ENCODE data around the gene KYAT1.

Gene KYAT1

DNA sequence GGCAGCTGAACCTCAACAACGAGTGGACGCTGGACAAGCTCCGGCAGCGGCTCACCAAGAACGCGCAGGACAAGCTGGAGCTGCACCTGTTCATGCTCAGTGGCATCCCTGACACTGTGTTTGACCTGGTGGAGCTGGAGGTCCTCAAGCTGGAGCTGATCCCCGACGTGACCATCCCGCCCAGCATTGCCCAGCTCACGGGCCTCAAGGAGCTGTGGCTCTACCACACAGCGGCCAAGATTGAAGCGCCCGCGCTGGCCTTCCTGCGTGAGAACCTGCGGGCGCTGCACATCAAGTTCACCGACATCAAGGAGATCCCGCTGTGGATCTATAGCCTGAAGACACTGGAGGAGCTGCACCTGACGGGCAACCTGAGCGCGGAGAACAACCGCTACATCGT, 26.6 kb upstream of the KYAT1 start:
- no peak for DNase-seq

DNA sequence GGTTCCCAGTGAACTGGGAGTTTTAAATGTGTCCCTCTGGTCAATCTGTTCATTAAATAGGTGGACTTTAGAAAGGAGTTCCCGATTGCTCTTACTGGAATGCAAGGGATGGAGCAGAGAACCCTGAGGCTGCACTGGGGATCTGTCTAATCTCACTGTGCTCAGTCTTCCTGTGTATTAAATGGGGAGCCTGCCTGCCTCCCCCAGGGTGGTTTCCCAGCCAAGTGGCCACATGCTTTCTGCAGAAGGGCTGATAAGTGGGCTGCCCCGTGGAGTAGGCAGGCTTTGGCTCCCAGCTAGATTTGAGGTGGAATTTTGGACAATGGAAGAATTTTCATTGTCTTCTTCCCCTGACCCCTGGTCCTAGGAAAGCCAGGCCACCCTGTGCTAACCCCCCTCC, 25.0 kb upstream of the KYAT1 start:
- DNase-seq, result no peak

DNA sequence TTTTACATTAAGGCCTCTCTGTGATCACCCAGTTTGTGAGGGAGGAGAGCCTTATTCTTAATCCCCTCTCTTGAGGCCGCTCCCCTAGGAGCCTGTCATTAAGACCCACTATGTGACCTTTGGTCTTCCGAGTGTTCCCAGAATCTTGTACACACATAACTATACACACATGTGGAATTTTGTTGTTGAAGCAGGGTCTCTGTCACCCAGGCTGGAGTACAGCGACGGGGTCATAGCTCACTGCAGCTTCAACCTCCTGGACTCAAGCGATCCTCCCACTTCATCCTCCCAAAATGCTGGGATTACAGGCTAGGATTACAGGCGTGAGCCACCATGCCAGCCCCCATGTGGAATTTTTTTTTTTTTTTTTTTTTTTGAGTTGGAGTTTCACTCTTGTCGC, 24.2 kb upstream of the KYAT1 start:
- no peak for DNase-seq

DNA sequence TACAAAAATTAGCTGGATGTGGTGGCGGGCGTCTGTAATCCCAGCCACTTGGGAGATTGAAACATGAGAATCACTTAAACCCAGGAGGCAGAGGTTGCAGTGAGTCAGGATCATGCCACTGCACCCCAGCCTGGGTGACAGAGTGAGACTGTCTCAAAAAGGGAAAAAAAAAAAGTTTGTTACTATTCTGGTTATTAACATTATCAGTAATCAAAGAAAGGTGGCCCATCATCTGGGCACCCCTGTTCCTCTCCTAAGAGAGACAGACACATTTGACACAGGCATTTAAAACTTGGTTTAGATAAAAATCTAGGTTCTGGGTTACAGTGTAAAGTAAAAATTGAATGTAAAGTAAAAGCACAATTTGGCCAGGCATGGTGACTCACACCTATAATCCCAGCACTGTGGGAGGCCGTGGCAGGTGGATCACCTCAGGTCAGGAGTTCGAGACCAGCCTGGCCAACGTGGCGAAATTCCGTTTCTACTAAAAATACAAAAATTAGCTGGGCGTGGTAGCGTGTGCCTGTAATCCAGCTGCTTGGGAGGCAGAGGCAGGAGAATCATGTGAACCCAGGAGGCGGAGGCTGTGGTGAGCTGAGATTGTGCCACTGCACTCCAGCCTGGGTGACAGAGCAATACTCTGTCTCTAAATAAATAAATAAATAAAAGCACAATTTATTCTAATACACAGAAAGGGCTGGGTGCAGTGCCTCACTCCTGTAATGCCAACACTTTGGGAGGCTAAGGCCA, 22.3 kb upstream of the KYAT1 start:
- peak; percentile 54 for DNase-seq

DNA sequence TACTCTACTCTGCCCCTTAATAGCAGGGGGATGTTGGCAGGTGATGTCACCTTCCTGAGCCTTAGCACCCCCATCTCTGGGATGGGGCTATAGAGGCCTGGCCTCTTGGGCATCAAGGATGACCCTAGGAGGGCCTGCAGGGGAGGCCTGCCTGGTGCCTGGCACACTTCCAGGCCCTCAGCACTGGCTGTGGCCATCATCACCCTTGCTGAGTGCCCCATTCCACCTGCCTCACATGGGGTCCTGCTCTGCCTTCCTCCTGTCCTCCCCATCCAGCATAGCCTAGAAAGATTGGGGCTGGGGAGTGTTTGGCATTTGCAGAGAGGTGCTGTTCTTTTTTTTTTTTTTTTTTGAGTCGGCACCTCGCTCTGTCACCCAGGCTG, 21.3 kb upstream of the KYAT1 start:
- DNase-seq, result no peak

DNA sequence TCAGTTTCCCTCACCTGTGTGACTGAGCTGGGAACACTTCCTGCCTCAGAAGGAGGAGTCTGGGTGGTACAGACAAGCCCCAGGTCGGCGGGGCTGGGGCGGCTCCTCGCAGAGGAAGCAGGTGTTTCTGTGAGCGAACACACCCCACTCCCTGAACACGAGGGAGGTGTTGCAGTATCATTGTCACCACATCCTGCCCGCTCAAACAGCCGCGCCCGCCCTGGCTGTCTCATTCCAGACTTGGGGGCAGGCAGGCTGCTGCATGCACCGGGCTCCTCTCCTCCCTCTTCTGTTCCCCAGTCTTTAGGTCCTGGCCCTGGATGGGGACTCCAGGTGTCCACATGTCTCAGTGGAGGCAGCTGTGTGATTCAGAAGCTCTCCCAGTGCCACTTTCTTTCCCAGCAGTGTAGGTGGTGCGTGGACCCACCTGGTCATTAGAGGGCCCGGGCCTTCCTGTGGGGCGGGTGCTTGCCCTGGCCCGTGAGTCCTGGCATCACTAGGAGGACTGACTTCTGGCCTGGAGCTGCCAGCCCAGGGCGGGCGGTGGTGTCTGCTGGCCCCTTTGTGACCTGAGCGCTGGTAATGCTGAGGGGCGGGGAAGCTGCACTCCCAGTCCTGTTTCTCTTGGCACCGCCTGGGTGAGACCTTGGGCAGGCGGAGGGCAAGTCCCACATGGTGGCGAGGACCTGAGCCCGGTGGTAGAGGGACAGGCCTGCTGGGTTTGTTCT, 20.8 kb upstream of the KYAT1 start:
- DNase-seq, result no peak

DNA sequence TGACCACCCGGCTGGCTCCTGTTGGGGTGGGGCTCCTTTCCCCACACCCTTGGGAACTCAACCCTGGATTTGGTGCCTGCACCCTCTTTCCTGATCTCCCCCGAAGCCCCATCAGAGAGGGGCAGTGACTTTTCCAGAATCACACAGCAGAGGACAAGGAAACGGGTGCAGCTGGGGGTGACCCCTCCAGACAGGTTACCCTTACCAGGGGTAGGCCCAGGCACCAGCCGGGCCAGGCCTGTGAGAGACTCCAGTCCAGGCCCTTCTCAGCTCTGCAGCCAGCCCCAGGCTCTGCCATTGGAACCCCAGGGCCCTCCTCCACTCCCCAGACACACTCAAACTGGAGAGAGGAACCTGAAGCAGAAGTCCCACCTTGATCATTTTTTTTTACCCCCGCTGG, 20.1 kb upstream of the KYAT1 start:
- no peak for DNase-seq

DNA sequence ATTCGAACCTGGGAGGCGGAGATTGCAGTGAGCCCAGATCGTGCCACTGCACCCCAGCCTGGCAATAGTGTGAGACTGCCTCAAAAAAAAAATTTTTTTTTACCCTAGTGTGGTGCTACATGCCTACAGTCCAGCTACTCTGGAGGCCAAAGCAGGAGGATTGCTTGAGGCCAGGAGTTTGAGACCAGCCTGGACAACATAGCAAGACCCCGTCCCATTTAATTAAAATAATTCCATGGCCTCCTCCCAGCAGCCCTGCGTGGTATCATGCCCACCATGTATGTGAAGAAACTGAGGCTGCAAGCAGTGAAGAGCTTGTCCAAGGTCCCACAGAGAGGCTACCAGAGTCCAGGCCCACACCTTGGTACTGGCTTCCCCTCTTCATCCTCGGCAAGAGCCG, 19.6 kb upstream of the KYAT1 start:
- no peak for DNase-seq

DNA sequence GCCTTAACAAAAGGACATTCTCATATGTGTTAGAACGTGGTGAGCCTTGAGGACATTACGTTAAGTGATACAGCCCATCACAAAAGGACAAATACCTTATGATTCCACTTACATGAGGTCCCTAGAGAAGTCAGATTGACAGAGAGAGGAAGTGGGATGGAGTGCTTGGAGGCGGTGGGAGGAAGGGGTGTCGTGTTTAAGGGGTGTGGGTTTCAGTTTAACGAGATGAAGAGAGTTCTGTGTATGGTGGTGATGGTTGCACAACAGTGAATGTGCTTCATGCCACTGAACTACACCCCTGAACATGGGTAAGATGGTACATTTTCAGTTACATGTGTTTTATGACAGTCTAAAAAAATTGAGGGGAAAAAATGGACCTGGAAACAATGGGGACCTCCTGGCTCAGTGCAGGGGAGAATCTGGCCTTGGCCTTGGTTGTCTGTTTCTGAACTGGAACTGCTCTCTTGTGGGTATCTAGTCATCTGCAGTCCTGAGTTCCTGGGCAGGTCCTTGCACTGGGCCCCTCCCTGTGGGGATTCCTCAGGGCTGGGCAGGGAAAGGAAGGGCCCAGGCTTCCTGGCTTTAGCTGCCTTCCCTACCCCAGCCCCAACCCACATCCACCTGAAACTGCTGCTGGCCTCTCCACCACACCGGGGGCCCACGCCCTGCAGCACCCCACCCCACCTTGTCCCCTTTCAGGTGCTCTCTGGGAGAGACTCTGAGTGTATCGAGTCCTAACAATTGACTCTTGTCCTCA, 18.0 kb upstream of the KYAT1 start:
- peak; percentile 30 for DNase-seq

DNA sequence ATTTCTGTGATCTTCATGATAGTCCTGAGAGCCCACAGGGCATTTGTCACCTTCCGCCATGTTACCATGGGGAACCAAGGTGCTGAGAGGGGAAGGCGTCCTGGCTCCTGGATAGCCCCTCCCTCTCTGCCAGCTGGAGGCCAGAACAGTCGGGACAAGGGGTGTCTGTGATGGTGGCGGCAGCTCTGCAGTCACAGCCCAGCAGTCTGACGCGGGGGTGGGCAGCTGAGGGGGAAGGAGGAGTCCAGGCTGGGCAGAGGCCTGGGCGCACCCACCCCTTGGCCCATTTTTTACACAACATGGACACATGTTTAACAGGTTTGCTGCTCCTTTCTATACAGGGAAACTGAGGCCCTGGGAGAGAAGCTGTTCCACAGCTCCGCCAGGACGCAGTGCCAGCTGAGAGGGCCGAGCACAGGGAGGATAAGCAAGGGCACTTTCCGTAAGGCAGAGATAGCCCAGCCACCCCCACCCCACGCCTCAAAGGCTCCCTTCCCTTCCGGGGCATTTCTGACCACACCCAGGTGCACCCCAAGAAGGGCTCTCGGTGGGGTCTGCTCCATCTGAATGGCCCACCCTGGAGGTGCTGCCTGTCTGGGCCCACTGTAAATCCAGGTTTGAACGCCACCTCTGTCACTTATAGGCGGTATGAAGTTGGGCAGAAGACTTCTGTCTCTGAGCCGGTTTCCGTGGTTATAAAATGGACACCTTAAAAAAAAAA, 17.3 kb upstream of the KYAT1 start:
- DNase-seq, result no peak

DNA sequence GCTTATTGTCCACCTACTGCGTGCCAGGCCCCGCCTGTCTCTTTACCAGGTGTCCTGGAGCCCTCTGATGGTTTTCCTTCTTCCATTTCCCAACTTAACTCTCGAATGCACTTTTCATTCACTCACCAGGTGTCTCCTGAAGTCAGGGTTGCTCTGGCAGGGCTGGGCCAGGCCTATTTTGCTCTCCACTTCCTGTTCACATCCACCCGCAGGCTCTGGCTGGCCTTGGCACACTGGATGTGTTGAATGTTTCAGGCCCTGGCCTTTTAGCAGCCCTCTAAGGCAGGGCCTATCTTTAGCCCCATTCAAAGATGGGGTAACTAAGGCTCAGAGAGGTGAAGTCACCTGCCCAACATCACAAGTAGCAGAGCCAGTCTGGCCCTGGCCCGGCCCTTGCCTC, 16.6 kb upstream of the KYAT1 start:
- DNase-seq, result no peak

DNA sequence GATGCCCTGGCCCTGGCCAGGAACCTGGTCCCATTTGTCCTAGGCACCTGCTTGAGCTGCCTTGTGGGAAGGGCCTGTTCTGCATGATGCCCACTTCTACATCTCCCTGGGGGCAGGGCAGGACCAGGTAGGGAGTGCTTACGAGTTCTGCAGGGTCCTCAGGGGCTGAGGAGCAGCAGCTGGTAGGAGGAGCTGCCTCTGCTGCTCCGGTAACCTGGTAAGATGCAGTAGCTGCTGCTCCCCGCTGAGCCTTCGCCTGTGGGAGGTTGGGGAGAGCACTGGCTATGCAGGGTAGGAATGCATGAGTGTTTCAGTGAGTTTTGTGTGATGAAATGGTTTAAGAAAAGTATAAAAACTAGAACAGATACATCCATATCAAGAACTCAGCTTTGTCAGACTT, 13.8 kb upstream of the KYAT1 start:
- DNase-seq, result peak; percentile 27

DNA sequence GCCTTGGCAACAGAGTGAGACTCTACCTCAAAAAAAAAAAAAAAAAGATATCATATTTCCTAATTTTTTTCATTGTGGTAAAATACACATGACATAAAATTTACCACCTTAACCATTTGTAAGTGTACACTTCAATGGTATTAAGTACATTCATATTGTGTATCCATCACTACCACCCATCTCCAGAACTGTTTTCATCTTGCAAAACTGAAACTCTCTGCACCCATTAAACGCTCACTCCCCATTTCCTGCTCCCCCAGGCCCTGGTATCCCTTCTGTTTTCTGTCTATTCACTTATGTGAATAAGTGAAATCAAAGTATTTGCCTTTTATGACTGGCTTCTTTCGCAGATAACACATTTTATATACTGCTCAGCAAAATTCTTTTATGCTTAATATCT, 13.0 kb upstream of the KYAT1 start:
- no peak for DNase-seq

DNA sequence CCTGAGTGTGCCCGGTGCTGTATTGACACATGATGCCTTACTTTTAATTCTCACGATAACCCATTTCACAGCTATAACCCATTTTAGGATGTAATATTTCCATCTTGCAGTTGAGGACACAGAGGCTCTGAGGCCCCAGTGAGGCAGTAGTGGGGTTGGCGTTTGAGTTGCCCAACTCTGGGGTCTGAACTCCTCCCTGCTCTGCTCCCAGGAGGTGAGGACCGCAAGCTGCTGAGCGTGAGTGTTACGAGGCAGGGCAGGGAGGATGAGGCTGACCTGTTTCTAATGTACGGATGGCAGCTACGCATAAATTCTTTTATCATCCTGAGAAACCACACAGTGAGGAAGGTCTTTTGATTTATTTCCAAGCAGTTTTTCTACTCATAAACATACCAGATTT, 11.6 kb upstream of the KYAT1 start:
- DNase-seq, result no peak

DNA sequence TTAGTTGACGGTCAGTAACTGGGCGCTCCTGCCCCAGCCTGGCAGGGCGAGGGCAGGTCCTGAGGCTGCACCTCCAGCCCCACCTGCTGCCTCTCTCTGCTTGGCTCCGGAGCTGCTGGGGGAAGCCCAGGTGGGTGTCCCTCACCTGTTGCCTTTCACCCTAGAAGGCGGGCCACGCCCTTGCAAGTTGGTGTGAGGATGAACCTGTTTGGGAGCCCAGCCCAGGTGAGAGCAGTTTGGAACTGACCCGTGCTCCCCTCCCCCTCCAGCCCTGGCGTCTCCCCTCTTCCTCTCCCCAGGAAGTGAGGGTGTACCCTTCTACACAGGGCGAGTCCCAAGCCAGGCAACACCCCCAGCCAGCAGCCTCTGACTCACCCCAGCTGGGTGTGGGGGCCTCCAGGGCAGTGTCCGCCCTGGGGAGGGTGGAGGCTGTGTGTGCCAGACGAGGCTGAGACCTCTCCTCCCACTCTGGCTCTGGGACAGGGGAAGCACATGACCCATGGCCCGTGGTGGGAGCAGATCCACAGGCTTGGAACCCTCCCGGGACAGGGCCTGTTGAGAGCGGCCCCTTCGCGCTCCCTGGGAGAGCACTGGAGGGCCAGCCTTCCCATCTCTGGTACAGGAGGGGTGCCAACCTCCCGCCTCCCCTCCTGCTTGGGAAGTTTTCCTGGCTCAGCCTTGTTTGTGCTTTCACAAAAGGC, 10.6 kb upstream of the KYAT1 start:
- DNase-seq, result peak; percentile 96

DNA sequence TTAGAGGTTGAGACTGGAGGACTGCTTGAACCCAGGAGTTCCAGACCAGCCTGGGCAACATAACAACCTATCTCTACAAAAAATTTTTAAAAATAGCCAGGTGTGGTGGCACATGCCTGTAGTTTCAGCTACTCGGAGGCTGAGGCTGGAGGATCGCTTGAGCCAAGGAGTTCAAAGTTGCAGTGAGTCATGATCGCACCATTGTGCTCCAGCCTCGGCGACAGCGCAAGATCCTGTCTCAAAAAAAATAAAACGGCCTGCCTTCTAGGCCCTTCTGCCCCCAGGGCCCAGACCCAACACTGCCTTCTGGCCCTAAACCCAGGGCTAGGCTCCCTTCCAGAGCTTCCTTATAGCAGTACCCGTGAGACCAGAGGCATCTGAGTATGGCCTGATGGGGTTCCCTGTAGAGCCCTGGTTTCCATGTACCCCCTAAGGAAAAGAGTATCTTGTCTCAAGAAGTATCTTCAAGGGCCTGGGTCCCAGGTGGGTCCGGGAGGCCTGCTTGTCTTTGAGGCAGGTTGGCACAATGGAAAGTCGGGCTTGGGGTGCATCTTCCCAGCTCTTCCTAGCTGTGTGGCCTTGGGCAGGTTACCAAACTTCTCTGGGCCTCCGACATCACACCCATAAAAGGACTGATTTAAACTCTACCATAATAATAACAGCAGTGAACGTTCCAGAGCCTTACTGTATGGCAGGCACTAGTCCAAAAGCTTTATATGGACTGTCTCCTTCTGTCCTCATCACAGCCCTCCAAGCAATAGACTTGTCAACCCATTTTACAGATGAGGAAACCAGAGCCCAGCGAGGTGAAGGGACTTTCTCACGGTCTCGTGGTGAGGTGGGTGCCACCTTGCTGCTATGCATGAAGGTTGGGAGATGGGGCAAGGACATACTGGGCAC, 9.8 kb upstream of the KYAT1 start:
- DNase-seq, result peak; percentile 26

DNA sequence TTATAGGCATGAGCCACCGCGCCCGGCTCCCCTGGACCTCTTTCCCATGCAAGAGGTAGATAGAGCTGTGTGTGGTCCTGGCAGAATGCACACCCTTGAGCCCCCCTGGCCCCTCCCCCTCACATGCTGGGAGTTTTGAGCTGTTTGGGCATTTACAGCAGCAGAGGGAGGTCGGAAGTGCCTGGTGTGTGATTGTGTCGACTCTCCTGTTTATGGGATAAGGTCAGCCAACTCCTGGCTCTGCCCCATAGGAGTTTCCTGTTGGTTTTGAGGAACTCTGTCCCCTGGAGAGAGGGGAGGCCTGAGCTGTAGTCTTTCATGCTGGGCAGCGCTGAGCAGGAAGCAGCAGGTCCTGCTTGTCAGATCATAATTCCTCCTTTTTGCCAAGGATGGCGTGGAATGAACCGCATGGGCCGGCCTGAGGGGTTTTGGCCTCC, 6.2 kb upstream of the KYAT1 start:
- peak; percentile 58 for DNase-seq

DNA sequence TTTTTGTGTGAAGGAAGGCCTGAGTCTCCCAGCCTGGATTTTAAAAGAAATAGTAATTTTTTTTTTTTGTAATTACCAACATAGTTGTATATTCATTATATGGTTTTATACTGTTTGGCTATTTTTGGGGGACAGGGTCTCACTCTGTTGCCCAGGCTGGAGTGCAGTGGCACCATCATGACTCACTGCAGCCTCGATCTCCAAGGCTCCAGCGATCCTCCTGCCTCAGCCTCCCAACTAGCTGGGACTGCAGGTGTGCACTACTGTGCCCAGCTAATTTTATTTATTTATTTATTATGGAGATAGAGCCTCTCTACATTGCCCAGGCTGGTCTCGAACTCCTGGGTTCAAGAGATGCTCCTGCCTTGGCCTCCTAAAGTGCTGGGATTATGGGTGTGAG, 5.3 kb upstream of the KYAT1 start:
- no peak for DNase-seq

DNA sequence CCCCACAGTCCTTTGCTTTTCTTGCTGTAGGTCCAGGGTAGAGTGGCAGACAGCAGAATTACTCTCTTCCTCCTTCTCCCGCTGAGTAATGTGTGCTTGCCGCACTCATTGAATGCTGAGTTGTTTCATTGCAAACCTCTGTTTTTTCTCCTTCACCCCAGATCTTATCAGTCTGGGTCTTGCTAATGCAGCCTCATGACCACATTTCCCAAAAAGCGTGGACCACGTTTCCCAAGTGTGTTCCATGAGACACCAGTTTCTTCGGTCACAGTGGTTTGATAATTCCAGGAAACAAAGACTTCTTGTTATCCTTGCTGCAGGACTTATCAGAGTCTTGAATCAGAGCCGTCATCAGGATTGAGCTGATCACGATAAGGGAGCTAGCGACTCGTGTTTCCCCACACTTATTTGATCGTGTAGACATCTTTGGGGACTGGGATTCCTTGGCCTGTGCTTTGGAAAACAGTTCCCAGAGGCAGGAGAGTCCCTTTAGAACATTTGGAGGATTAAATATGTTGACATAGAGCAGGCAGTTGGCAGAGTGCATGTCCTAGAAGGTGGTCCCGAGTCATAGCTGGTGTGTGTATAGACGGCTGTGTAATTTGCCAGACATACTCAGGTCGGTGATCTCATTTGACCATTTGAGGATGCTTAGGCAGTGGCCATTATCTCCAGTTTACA, 4.6 kb upstream of the KYAT1 start:
- DNase-seq, result no peak

DNA sequence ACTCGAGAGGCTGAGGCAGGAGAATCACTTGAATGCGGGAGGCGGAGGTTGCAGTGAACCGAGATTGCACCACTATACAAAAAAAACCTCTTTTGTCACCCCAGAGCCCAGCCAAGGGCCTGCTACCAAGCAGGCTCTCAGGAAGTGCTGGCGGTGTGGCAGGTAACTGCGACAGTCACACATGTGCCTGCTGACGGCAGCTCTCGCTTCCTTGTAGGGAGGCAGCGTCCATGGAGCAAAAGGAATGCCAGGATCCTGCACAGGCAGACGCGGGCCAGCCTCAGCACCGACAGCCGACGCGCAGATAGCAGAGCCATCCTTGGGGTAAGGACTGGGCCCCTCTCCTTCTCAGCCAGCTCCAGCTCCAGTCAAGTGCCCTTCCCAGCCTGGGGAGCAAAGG, 4.0 kb upstream of the KYAT1 start:
- no peak for DNase-seq

DNA sequence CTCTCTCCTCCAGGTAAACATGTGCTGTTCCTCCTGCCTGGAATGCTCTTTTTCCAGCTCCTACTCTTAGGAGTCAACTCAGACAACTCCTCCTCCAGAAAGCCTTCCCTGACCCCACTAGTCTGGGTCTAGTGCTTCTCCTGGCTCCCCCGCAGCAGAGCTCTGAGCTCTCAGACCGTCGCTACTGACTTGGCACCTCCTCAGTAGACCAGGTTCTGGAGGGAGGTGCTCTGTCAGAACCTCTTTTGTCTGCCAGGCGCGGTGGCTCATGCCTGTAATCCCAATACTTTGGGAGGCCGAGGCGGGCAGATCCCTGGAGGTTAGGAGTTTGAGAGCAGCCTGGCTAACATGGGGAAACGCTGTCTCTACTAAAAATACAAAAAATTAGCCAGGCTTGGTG, 3.6 kb upstream of the KYAT1 start:
- DNase-seq, result no peak

All from fibroblast of skin of back (primary cell).